Measurements from ENCODE around the gene EPS8L3.

- TF ChIP-seq CREB1 (CRISPR knock-in tag; IDR thresholded peaks at IDR 0.05) (no peak), AFF4 (CRISPR knock-in tag; IDR thresholded peaks at IDR 0.05; ENCODE audit: borderline replicate concordance) (no peak), TCF7 (CRISPR knock-in tag; IDR thresholded peaks at IDR 0.05; ENCODE audit: low read depth) (no peak), NFYB (CRISPR knock-in tag; conservative IDR thresholded peaks at IDR 0.05; ENCODE audit: low read depth) (no peak), MYBL2 (CRISPR knock-in tag; IDR thresholded peaks at IDR 0.05) (no peak)
- TF ChIP-seq, protein P1, sequence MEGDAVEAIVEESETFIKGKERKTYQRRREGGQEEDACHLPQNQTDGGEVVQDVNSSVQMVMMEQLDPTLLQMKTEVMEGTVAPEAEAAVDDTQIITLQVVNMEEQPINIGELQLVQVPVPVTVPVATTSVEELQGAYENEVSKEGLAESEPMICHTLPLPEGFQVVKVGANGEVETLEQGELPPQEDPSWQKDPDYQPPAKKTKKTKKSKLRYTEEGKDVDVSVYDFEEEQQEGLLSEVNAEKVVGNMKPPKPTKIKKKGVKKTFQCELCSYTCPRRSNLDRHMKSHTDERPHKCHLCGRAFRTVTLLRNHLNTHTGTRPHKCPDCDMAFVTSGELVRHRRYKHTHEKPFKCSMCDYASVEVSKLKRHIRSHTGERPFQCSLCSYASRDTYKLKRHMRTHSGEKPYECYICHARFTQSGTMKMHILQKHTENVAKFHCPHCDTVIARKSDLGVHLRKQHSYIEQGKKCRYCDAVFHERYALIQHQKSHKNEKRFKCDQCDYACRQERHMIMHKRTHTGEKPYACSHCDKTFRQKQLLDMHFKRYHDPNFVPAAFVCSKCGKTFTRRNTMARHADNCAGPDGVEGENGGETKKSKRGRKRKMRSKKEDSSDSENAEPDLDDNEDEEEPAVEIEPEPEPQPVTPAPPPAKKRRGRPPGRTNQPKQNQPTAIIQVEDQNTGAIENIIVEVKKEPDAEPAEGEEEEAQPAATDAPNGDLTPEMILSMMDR (IDR thresholded peaks at IDR 0.05) = no peak
- TF ChIP-seq, protein P2, sequence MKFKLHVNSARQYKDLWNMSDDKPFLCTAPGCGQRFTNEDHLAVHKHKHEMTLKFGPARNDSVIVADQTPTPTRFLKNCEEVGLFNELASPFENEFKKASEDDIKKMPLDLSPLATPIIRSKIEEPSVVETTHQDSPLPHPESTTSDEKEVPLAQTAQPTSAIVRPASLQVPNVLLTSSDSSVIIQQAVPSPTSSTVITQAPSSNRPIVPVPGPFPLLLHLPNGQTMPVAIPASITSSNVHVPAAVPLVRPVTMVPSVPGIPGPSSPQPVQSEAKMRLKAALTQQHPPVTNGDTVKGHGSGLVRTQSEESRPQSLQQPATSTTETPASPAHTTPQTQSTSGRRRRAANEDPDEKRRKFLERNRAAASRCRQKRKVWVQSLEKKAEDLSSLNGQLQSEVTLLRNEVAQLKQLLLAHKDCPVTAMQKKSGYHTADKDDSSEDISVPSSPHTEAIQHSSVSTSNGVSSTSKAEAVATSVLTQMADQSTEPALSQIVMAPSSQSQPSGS (CRISPR knock-in tag; IDR thresholded peaks at IDR 0.05; ENCODE audit: borderline replicate concordance, low read depth) = no peak
Observed at GRCh38 chr1:109761227-109762038, 2.3 kb downstream of the EPS8L3 start.
